MM.1S (cell line): Measurements from ENCODE around the gene KRT79.

Experiments used
- DNase-seq: peaks from one replicate; pipeline ENCODE4 v3.0.0-alpha.2; 2015
- H2AFZ ChIP-seq: fragments of 300-600 bp; sonication (generic); 2 replicates; pipeline ENCODE4 v1.6.0; 2016; ENCODE audit warnings: antibody characterized with exemption, low read length
- H3F3A ChIP-seq: fragments of 300-600 bp; sonication (generic); 2 replicates; pipeline ENCODE4 v1.6.1; 2016; ENCODE audit warnings: mild to moderate bottlenecking, antibody characterized with exemption, low read length, moderate library complexity, mixed read lengths; ENCODE audit not compliant: insufficient read depth
- H3K27ac ChIP-seq: fragments of 300-600 bp; sonication (generic); 2 replicates; pipeline ENCODE4 v1.5.1; 2016; ENCODE audit warnings: mild to moderate bottlenecking, low read length
- H3K27me3 ChIP-seq: fragments of 300-600 bp; sonication (generic); replicated peaks from 2 replicates; pipeline ENCODE4 v1.6.0; 2016; ENCODE audit warnings: low read length; ENCODE audit not compliant: insufficient read depth
- H3K36me3 ChIP-seq: fragments of 300-600 bp; sonication (generic); replicated peaks from 2 replicates; pipeline ENCODE4 v1.6.1; 2016; ENCODE audit warnings: mild to moderate bottlenecking, low read length, mixed read lengths; ENCODE audit not compliant: insufficient read depth
- H3K4me1 ChIP-seq: fragments of 300-600 bp; sonication (generic); 2 replicates; pipeline ENCODE4 v1.6.1; 2016; ENCODE audit warnings: low read length, mixed read lengths
- H3K4me2 ChIP-seq: fragments of 300-600 bp; sonication (generic); 2 replicates; pipeline ENCODE4 v1.6.0; 2016; ENCODE audit warnings: low read depth, low read length
- H3K4me3 ChIP-seq: fragments of 300-600 bp; sonication (generic); 2 replicates; pipeline ENCODE4 v1.5.1; 2016; ENCODE audit warnings: low read length, mixed read lengths
- H3K79me2 ChIP-seq: fragments of 300-600 bp; sonication (generic); 2 replicates; pipeline ENCODE4 v1.6.1; 2016; ENCODE audit warnings: mixed run types, low read length, mixed read lengths
- H3K9ac ChIP-seq: fragments of 300-600 bp; sonication (generic); 2 replicates; pipeline ENCODE4 v1.6.1; 2016; ENCODE audit warnings: low read length, mixed read lengths
- H3K9me2 ChIP-seq: fragments of 300-600 bp; sonication (generic); replicated peaks from 2 replicates; pipeline ENCODE4 v1.6.1; 2016; ENCODE audit warnings: mild to moderate bottlenecking, low read length, mixed read lengths; ENCODE audit not compliant: insufficient read depth
- H3K9me3 ChIP-seq: fragments of 300-600 bp; sonication (generic); replicated peaks from 2 replicates; pipeline ENCODE4 v1.6.1; 2016; ENCODE audit warnings: mild to moderate bottlenecking, low read length, mixed read lengths; ENCODE audit not compliant: insufficient read depth
- H4K20me1 ChIP-seq: fragments of 300-600 bp; sonication (generic); 2 replicates; pipeline ENCODE4 v1.6.1; 2016; ENCODE audit warnings: mild to moderate bottlenecking, low read length, moderate library complexity, mixed read lengths; ENCODE audit not compliant: insufficient read depth
- EZH2 ChIP-seq: fragments of 300-600 bp; sonication (generic); optimal IDR thresholded peaks from 2 replicates; pipeline ENCODE3; 2017; ENCODE audit warnings: low read depth, mild to moderate bottlenecking, antibody characterized with exemption, low read length, mixed read lengths
- EZH2phosphoT487 ChIP-seq: fragments of 300-600 bp; sonication (generic); IDR thresholded peaks from 2 replicates; pipeline ENCODE4 v1.6.1; 2018; ENCODE audit warnings: antibody characterized with exemption, low read length
- TF ChIP-seq, protein P1 (sequence below): fragments of 300-600 bp; sonication (generic); IDR thresholded peaks from 2 replicates; pipeline ENCODE4 v1.5.1; 2016; ENCODE audit warnings: antibody characterized with exemption, low read length, mixed read lengths

KRT79 gene

GRCh38 chr12:52778833-52779232 is 55.3 kb downstream of the KRT79 start:
- Histone ChIP-seq H3K4me1 (no peaks in the 10 kb centered on the region), H3K4me2 (no peak overlapping the region)
- no peak for DNase-seq

DNA sequence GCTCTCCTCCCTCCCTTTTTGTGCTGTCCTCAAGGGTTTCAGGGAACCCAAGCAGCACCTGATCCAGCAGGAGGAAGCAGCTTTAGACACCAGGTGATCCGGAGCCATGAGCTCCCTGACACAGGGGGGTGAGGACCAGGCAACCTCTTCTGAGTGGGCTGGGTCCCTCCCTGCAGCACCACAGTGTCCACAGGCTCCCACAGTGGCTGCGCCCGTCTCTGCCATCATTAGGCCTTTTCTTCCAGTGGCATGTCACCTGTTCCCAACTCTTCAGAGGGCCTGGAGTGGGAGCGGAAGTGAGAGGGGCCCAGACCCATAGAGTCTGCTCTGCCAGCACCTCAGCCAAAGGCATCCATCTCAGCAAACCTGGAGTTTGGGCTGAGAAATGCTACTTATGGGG is 56.5 kb downstream of the KRT79 start:
- Histone ChIP-seq H3K36me3 (no peaks in the 10 kb centered on the region), H3K4me1 (no peaks in the 10 kb centered on the region), H2AFZ (no peak overlapping the region), H3K27ac (no peak overlapping the region), H3K4me3 (no peak overlapping the region), H3K4me2 (no peak overlapping the region), H4K20me1 (no peaks in the 10 kb centered on the region), H3K9me3 (no peaks in the 10 kb centered on the region), H3K9ac (no peak overlapping the region), H3K27me3 (peaks cover 64% of the 10 kb centered on the region), H3K9me2 (no peaks in the 10 kb centered on the region), H3K79me2 (no peaks in the 10 kb centered on the region), H3F3A (no peaks in the 10 kb centered on the region)
- no peak for DNase-seq
- TF ChIP-seq, protein P1, sequence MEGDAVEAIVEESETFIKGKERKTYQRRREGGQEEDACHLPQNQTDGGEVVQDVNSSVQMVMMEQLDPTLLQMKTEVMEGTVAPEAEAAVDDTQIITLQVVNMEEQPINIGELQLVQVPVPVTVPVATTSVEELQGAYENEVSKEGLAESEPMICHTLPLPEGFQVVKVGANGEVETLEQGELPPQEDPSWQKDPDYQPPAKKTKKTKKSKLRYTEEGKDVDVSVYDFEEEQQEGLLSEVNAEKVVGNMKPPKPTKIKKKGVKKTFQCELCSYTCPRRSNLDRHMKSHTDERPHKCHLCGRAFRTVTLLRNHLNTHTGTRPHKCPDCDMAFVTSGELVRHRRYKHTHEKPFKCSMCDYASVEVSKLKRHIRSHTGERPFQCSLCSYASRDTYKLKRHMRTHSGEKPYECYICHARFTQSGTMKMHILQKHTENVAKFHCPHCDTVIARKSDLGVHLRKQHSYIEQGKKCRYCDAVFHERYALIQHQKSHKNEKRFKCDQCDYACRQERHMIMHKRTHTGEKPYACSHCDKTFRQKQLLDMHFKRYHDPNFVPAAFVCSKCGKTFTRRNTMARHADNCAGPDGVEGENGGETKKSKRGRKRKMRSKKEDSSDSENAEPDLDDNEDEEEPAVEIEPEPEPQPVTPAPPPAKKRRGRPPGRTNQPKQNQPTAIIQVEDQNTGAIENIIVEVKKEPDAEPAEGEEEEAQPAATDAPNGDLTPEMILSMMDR: no peak
- TF ChIP-seq EZH2phosphoT487: no peak
- TF ChIP-seq EZH2: no peak

More at GRCh38 chr12:52778833-52779232, 55.3 kb downstream of the KRT79 start:
- H4K20me1 ChIP-seq: no peaks in the 10 kb centered on the region
- H2AFZ ChIP-seq: no peak overlapping the region
- peaks cover 60% of the 10 kb centered on the region for H3K27me3 ChIP-seq
- H3K36me3 ChIP-seq: no peaks in the 10 kb centered on the region
- no peak for TF ChIP-seq EZH2phosphoT487
- no peak for TF ChIP-seq EZH2
- TF ChIP-seq, protein P1: no peak
- H3F3A ChIP-seq: no peaks in the 10 kb centered on the region
- H3K9ac ChIP-seq: no peak overlapping the region
- H3K9me2 ChIP-seq: no peaks in the 10 kb centered on the region
- H3K27ac ChIP-seq: no peak overlapping the region
- H3K79me2 ChIP-seq: no peaks in the 10 kb centered on the region
- no peaks in the 10 kb centered on the region for H3K9me3 ChIP-seq
- H3K4me3 ChIP-seq: no peak overlapping the region

DNA sequence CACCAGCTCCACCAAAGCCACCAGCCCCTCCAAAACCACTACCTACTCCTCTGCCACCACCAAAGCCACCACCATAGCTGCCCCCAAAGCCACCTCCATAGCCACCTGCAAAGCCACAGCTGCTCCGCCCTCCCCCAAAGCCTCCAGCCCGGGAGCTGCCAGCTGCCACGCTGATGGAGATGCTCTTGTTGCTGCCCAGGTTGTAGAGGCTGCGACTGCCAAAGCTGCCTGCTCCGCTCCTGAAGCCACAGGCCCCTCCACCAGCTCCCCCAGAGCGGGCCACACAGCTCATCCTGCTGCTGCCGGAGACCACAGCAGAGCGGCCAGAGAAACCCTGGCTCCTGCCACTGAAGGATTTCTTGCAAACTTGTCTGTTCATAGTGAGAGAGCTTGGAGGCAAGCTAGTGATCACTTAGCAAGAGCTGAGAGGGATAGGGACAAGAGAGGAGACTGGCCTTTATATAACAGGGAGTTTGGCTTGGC is 57.2 kb downstream of the KRT79 start, which contains the start of gene KRT76:
KRT76 (minus strand) TSS at position 433 of the 483 bp plus-strand sequence; CDS start at position 379, 54 bp downstream.
- Histone ChIP-seq H2AFZ (no peak within 1 kb of the TSS), H3F3A (no peaks in the 10 kb centered on the region), H3K27ac (no peak within 1 kb of the TSS), H3K9ac (no peak within 1 kb of the TSS), H3K4me1 (no peaks in the 10 kb centered on the region), H3K4me2 (no peak within 1 kb of the TSS), H3K27me3 (peaks cover 70% of the 10 kb centered on the region), H3K36me3 (no peaks in the 10 kb centered on the region), H3K4me3 (no peak within 1 kb of the TSS), H3K9me3 (no peaks in the 10 kb centered on the region), H3K79me2 (no peaks in the 10 kb centered on the region), H4K20me1 (no peaks in the 10 kb centered on the region), H3K9me2 (no peaks in the 10 kb centered on the region)
- no peak for DNase-seq
- TF ChIP-seq EZH2: no peak

GRCh38 chr12:52776435-52776834 is 57.7 kb downstream of the KRT79 start:
- no peak for DNase-seq

More at GRCh38 chr12:52776435-52776834, 57.7 kb downstream of the KRT79 start:
- peaks cover 75% of the 10 kb centered on the region for H3K27me3 ChIP-seq
- H3K4me1 ChIP-seq: no peaks in the 10 kb centered on the region
- no peak overlapping the region for H3K9ac ChIP-seq
- H3K27ac ChIP-seq: no peak overlapping the region
- H3K4me2 ChIP-seq: no peak overlapping the region
- H3K4me3 ChIP-seq: no peak overlapping the region
- no peaks in the 10 kb centered on the region for H3K9me2 ChIP-seq
- no peak overlapping the region for H2AFZ ChIP-seq
- H3K9me3 ChIP-seq: no peaks in the 10 kb centered on the region
- no peaks in the 10 kb centered on the region for H3K36me3 ChIP-seq
- no peaks in the 10 kb centered on the region for H3F3A ChIP-seq
- no peaks in the 10 kb centered on the region for H4K20me1 ChIP-seq
- TF ChIP-seq EZH2phosphoT487 (no peak), EZH2 (no peak)
- TF ChIP-seq, protein P1: no peak
- no peaks in the 10 kb centered on the region for H3K79me2 ChIP-seq
